OCI-LY3 (cell line): ENCODE results near the gene ATG14.

Experiments used
- H2AFZ ChIP-seq: fragments of 200-600, 300-600 bp; shearing (Covaris generic); 2 replicates; pipeline ENCODE4 v1.6.0; 2014; ENCODE audit warnings: antibody characterized with exemption, low read depth, low read length
- H3K27ac ChIP-seq: fragments of 200-600, 300-600 bp; sonication (generic); 2 replicates; pipeline ENCODE4 v1.5.1; 2014; ENCODE audit warnings: mild to moderate bottlenecking, low read length, moderate library complexity, mixed read lengths
- H3K27me3 ChIP-seq: fragments of 200-600, 300-600 bp; sonication (generic); 2 replicates; pipeline ENCODE4 v1.6.1; 2014; ENCODE audit warnings: low read depth, low read length, mixed read lengths
- H3K36me3 ChIP-seq: fragments of 200-600, 300-600 bp; sonication (generic); replicated peaks from 2 replicates; pipeline ENCODE3; 2014; ENCODE audit warnings: low read depth, low read length, mixed read lengths
- H3K4me1 ChIP-seq: fragments of 300-600, 200-600 bp; sonication (generic); 2 replicates; pipeline ENCODE4 v1.6.1; 2014; ENCODE audit warnings: low read length, mixed read lengths
- H3K4me2 ChIP-seq: fragments of 200-600, 300-600 bp; sonication (generic); 2 replicates; pipeline ENCODE4 v1.6.1; 2014; ENCODE audit warnings: low read length, mixed read lengths
- H3K4me3 ChIP-seq: fragments of 300-600, 200-600 bp; sonication (generic); 2 replicates; pipeline ENCODE4 v1.5.1; 2014; ENCODE audit warnings: antibody characterized with exemption, mild to moderate bottlenecking, low read length, moderate library complexity
- H3K79me2 ChIP-seq: fragments of 300-600, 200-600 bp; shearing (Covaris generic); 2 replicates; pipeline ENCODE4 v1.6.1; 2014; ENCODE audit warnings: mild to moderate bottlenecking, low read length, mixed read lengths
- H3K9ac ChIP-seq: fragments of 300-600, 200-600 bp; shearing (Covaris generic); 2 replicates; pipeline ENCODE4 v1.6.0; 2014; ENCODE audit warnings: mild to moderate bottlenecking, low read length, moderate library complexity
- H3K9me3 ChIP-seq: fragments of 200-600, 300-600 bp; shearing (Covaris generic); 2 replicates; pipeline ENCODE4 v1.6.1; 2014; ENCODE audit warnings: low read length, mixed read lengths; ENCODE audit not compliant: insufficient read depth
- H4K20me1 ChIP-seq: fragments of 200-600, 300-600 bp; sonication (generic); 2 replicates; pipeline ENCODE4 v1.6.1; 2016; ENCODE audit warnings: low read length, mixed read lengths; ENCODE audit not compliant: insufficient read depth
- CTCF ChIP-seq: fragments of 200-600, 300-600 bp; sonication (generic); IDR thresholded peaks from 2 replicates; pipeline ENCODE4 v1.5.1; 2014; ENCODE audit warnings: antibody characterized with exemption, low read length, low read depth
- EZH2phosphoT487 ChIP-seq: fragments of 200-600 bp; shearing (Covaris generic); IDR thresholded peaks from 2 replicates; pipeline ENCODE4 v1.6.1; 2018; ENCODE audit warnings: antibody characterized with exemption, mixed run types, low read depth

The ATG14 gene

GRCh38 chr14:55329999-55330710 is 81.5 kb downstream of the ATG14 start:
- H3K79me2 ChIP-seq: peaks cover 69% of the 10 kb centered on the region

GRCh38 chr14:55328317-55328716 is 83.3 kb downstream of the ATG14 start:
- H3K9me3 ChIP-seq: no peaks in the 10 kb centered on the region
- no peak overlapping the region for H3K4me2 ChIP-seq
- peaks cover 62% of the 10 kb centered on the region for H3K79me2 ChIP-seq
- no peaks in the 10 kb centered on the region for H3K36me3 ChIP-seq
- no peaks in the 10 kb centered on the region for H3K27me3 ChIP-seq
- peaks cover 28% of the 10 kb centered on the region for H3K4me1 ChIP-seq
- H3K27ac ChIP-seq: no peak overlapping the region
- H3K9ac ChIP-seq: no peak overlapping the region
- TF ChIP-seq CTCF (no peak), EZH2phosphoT487 (no peak)
- H2AFZ ChIP-seq: no peak overlapping the region
- H3K4me3 ChIP-seq: no peak overlapping the region
- peaks cover 71% of the 10 kb centered on the region for H4K20me1 ChIP-seq

More at GRCh38 chr14:55329999-55330710, 81.5 kb downstream of the ATG14 start:
- H4K20me1 ChIP-seq: peaks cover 77% of the 10 kb centered on the region
- no peaks in the 10 kb centered on the region for H3K27me3 ChIP-seq
- no peaks in the 10 kb centered on the region for H3K9me3 ChIP-seq
- no peak overlapping the region for H3K9ac ChIP-seq
- no peaks in the 10 kb centered on the region for H3K36me3 ChIP-seq
- no peak overlapping the region for H3K4me3 ChIP-seq
- peaks cover 34% of the 10 kb centered on the region for H3K4me1 ChIP-seq
- no peak overlapping the region for H2AFZ ChIP-seq
- no peak overlapping the region for H3K27ac ChIP-seq
- no peak overlapping the region for H3K4me2 ChIP-seq
- TF ChIP-seq EZH2phosphoT487: no peak
- TF ChIP-seq CTCF: no peak

- H3K4me1 ChIP-seq: peaks cover 17% of the 10 kb centered on the region
- no peak overlapping the region for H3K4me3 ChIP-seq
- no peaks in the 10 kb centered on the region for H3K9me3 ChIP-seq
- H3K79me2 ChIP-seq: peaks cover 52% of the 10 kb centered on the region
- no peaks in the 10 kb centered on the region for H3K36me3 ChIP-seq
- H3K27ac ChIP-seq: peak overlapping the region; percentile 3; the same call in 1 of the 2 replicates
- TF ChIP-seq CTCF (no peak), EZH2phosphoT487 (no peak)
- H4K20me1 ChIP-seq: peaks cover 60% of the 10 kb centered on the region
- no peak overlapping the region for H2AFZ ChIP-seq
- H3K9ac ChIP-seq: no peak overlapping the region
- H3K27me3 ChIP-seq: no peaks in the 10 kb centered on the region
- H3K4me2 ChIP-seq: peak overlapping the region; percentile 53
These were observed 84.5 kb downstream of the ATG14 start for GRCh38 chr14:55327179-55327578.

GRCh38 chr14:55324812-55325211 is 86.8 kb downstream of the ATG14 start:
- H3K79me2 ChIP-seq: peaks cover 36% of the 10 kb centered on the region
- H3K4me3 ChIP-seq: no peak overlapping the region
- no peak overlapping the region for H3K4me2 ChIP-seq
- peaks cover 14% of the 10 kb centered on the region for H3K4me1 ChIP-seq
- no peak for TF ChIP-seq EZH2phosphoT487
- TF ChIP-seq CTCF: no peak
- no peaks in the 10 kb centered on the region for H3K27me3 ChIP-seq
- H3K27ac ChIP-seq: no peak overlapping the region
- H2AFZ ChIP-seq: no peak overlapping the region
- peaks cover 45% of the 10 kb centered on the region for H4K20me1 ChIP-seq
- peaks cover 4% of the 10 kb centered on the region for H3K36me3 ChIP-seq
- H3K9me3 ChIP-seq: no peaks in the 10 kb centered on the region
- H3K9ac ChIP-seq: no peak overlapping the region
